C4-2B (cell line): ENCODE data around the gene COQ9.

Source experiments
- ZFX ChIP-seq: fragments of 450-650 bp; IDR thresholded peaks from 2 replicates; pipeline ENCODE4 v1.6.1; 2017
- TF ChIP-seq, protein P1 (sequence below): fragments of 450-650 bp; conservative IDR thresholded peaks from 2 replicates; pipeline ENCODE4 v1.5.1; 2017; ENCODE audit warnings: mild to moderate bottlenecking

DNA sequence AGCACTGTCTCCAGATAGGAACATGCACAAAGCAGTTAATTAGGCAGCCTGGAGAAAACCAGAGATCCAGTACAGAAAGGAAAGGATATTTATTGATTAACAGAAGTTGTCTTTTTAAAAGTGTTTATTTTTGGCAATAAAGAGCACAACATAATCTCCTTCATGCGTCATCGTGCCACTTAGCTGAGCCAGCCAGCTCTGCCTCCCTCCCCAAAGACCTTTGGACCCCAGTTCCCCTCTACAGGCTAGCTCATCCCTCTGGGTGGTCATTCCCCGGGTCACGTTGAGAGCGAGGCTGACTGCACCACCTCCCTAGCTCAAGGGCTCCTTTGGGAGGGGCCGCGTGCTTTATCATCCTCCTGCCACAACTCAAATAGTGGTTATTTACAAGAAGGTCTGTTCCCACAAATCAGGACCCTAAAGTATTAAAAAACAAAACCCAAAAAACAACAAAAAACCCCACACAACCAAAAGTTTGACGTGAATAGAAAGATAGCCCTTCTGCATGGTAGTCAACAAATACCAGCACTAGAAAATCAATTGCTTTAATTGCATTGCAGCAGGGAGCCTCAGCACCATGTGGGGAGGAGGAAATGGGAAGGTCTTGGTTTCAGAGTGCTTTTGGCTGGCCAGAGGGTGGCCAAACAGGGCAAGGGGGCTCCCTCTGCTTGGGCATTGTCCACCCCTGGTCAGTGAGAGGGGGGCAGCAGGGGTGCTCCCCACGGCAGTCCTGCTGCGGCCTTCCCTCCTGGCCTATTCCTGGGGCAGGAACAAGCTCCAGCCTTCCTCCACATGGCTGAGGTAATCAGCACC lies 24.8 kb downstream of the COQ9 start:
- TF ChIP-seq, protein P1, sequence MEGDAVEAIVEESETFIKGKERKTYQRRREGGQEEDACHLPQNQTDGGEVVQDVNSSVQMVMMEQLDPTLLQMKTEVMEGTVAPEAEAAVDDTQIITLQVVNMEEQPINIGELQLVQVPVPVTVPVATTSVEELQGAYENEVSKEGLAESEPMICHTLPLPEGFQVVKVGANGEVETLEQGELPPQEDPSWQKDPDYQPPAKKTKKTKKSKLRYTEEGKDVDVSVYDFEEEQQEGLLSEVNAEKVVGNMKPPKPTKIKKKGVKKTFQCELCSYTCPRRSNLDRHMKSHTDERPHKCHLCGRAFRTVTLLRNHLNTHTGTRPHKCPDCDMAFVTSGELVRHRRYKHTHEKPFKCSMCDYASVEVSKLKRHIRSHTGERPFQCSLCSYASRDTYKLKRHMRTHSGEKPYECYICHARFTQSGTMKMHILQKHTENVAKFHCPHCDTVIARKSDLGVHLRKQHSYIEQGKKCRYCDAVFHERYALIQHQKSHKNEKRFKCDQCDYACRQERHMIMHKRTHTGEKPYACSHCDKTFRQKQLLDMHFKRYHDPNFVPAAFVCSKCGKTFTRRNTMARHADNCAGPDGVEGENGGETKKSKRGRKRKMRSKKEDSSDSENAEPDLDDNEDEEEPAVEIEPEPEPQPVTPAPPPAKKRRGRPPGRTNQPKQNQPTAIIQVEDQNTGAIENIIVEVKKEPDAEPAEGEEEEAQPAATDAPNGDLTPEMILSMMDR: no peak
- no peak for TF ChIP-seq ZFX
